HG03103 (cell line): ENCODE data around the gene FAM168B.
"Not testable (repeated sequence)": the region's sequence is repeated elsewhere in the genome, so short reads cannot be mapped to it uniquely, and the experiment has no call there.

Source experiments
- ATAC-seq: cut with Tn5 transposase; IDR thresholded peaks from one replicate; pipeline ENCODE4 v1.9.1; 2021; ENCODE audit warnings: low read depth; ENCODE audit not compliant: unreplicated experiment

The FAM168B gene

DNA sequence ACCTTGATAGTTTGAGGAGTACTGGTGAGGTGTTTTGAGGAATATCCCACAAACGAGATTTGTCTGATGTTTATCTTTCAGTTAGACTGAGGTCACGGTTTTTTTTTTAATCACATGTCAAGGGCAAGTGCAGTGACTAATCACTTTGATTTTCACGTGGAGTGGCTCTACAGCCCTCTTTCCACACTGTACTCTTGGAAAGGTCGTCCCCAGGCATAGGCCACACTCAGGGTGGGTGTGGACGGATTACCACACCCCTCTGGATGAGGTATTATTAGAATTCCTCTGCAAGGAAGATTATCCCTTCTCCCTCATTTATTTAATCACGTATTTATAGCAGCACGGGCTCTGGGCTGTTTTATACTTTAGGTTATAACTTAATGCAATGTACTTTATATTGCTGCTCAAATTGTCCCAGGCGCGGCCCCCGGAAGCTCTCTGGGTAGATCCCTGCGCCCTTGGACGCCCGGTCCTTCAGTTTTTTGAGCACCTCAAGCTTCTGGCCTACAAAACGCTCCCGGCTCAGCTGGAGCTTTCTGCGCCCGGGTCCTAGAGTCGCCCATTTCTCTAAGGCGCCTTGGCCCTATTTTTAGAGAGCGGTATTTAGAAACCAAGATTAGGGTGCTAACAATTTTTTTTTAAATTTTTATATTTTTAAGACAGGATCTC lies 11.4 kb upstream of the FAM168B start:
- ATAC-seq: peak; percentile 69

DNA sequence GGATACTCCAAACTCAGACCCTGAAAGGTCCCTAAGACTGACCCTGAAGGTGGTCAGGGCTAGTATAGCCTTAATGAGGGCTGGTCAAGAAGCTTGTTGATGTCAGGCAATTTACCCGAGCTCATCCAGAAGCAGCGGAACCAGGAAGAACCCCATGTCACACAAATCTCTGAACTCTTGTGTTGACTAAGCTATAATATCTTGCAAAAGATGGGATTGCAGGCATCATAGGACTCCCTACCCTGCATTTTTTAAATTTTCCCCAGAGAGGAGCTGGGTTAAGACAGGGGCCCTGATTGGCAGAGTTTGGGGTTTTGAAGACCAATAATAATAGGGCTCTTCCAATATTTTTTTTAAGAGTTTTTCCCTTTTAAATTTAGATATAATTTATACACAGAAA lies 9.9 kb upstream of the FAM168B start:
- ATAC-seq: no peak

DNA sequence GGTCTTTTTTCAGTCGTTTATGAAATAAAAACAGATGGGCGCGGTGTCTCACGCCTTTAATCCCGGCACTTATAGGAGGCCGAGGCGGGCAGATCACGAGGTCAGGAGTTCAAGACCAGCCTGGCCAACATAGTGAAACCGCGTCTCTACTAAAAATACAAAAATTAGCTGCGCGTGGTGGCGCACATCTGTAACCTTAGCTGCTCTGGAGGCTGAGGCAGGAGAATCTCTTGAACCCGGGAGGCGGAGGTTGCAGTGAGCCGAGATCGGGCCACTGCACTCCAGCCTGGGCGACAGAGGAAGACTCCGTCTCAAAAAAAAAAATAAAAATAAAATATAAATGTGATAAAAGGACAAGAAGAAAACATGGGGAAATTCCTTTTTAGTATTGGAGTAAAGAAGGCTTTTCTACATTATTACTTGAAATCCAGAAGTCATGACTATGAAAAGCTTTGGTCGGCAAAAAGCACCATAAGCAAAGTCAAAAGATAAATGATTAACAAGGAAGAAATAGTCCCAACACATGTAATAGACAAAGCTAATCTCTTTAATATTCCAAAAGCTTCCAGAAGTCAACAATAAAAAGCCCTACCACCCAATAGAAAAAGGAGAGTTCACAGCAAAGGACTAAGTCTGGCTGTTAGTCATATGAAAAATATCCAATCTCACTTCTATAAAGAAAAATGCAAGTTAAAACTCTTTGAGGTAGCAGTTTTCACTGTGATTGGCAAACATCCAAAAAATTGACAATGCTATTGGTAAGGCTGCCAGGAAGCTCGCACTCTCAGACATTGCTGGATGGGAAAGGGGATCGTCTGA lies 1.4 kb upstream of the FAM168B start:
- no peak for ATAC-seq

DNA sequence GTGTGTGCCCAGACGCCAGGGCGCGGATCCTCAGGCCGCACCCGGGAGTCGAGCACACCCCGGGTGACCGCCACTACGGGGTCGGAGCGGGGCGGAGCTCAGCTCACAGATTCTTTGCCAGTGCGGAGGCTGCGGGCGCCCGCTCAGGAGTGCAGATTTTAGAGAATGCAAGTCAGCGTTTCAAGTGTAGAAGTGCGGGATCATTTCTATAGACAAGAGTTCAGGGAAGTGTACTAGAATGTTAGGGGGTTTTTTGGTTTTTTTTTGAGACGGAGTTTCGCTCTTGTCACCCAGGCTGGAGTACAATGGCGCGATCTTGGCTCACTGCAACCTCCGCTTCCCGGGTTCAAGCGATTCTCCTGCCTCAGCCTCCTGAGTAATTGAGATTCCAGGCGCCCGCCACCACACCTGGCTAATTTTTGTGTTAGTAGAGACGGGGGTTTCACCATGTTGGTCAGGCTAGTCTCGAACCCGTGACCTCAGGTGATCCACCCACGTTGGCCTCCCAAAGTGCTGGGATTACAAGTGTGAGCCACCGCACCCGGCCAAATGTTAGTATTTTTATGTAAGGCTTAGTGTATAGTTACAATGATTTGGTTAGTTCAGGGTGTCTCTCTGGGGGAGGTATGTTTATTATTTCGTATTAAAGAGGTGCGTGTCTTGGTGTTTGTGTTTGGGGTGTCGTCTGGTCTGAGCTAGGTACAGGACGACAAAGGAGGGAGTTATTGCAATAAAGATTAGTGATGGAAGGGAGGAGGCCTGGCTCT lies 619 bp upstream of the FAM168B start:
- peak; percentile 56 for ATAC-seq

DNA sequence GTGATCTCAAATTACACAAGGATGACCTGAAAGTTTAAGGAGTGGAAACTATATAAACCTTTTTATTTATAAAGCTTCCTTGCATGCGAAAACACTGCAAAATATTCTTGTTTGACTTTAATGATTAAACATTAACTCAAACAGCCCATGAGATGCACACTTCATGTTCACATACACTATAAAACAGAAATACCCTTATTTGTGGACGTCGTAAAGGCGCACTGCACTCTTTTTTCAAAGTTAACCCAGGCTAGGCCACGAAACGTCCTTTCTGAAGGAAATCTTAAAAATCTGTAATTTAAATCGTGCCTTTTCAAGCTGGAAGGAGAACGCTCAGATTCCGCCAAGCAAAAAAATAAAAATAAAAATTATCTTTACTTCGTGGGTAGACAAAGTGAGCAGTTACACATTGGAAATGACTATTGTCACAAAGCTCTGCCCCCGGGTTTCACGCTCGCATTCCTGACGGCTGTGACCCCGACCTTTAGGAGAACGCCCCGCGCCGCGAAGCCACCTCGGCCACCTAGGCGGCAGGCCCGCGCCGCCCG lies 728 bp downstream of the FAM168B start:
- no peak for ATAC-seq

DNA sequence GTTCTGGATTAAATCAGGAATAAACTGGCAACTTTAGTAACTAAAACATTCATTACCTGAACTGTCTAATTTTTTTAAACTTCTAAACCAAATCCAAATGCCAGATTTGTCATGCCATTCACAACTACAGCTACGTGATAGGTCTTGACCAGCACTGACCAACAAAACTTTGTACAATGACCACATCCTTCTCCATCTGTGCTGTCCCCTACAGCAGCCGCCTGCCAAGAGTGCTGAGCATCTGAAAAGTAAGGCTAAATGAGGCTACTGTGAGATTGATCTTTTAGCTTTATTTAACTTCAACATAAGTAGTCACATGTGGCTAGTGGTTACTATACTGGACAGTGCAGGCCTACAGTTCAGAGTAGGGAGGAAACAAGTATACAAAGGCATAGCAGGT lies 7.6 kb downstream of the FAM168B start:
- ATAC-seq: no peak

DNA sequence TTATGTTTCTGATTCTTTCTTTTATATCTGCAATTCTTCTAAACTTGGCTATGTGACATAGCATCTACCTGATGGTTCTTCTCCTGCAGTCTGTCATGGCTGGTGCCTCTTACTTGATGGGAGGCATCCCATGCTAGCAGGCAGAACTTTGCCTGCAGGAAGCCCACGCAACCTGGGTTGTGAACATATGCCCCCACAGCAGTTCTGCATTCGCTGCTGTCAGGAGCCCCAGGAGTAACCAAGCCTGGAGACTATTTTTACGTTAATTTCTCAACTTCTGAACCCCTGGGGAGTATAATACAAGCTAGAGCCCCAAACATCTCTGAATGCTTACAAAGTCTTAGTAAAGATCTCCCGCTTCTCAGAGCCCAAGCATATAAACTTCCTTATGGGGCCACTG lies 12.1 kb downstream of the FAM168B start:
- no peak for ATAC-seq

DNA sequence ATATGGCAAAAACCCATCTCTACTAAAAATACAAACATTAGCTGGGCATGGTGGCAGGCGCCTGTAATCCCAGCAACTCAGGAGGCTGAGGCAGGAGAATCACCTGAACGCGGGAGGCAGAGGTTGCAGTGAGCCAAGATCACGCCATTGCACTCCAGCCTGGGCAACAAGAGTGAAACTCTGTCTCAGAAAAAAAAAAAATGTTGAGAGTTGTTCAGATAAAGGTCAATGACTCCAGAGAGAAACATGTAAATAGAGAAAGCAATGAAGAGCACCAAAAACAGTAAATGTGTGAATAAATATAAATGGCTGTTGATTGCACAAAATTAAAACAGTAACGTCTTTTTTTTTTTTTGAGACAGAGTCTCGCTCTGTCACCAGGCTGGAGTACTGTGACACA lies 13.3 kb downstream of the FAM168B start:
- ATAC-seq: not testable (repeated sequence)

DNA sequence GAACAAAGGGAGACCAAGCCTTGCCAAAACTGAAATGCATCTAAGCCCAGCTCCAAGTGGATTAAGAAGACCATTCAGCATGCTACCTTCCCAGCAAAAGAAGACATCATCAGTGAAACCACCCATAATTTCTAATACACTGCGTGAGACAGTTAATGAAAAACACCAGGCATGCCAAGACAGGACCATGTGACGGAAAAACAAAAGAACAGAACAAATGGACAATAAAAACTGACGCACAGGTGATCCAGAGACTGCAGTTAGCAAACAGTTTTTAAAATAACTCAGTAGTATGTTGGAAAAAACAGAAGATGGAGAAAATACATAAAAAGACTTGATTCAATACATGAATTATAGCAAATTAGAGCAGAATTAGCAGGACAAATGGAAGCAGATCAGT lies 15.3 kb downstream of the FAM168B start:
- ATAC-seq: no peak

DNA sequence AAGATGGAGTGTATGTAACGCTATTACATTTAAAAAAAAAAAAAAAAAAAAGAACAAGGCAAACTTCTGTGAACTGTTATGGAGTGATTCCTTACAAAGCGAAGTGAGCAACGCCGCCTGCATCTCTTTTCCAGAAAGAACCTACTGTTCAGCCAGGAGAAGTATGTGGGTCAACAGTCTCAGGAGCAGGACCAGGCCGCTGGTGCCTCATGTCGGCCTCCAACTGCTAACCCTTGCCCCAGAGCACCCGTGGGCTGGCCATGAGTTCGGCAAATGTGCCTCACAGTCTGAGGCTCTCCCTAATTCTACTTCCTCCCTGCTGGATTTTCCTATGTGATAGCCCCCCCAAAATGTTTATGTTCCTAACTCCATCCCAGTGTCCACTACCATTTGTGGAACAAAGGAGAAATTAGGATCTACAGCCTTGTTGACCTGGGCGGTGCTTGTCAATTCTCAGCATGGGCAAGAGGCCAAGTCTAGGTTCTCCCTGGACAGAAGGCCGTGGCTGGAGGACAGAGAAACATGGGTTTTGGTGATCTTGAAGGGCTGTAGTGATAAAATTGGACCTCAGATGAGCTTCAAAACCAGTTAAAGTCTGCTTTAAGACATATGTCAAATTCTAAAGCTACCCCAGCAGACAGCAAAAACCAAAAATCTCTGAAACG lies 15.9 kb downstream of the FAM168B start:
- no peak for ATAC-seq

DNA sequence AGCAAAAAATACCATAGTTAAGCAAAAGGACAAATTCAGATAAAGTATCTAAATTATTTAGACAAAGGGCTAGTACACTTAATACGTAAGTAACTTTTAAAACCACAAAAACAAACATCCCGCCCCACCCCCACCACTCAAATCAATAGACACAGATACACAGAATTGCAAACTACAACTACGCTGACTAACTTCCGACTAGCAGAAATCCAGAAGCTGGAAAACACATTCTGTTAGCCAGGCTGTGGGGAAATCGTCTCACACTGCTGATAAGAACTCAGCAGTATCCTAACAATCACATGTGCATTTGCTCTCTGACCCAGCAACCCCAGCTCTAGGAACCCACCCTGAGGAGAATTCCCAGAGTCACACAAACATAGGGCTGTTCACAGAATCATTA lies 16.6 kb downstream of the FAM168B start:
- no peak for ATAC-seq

DNA sequence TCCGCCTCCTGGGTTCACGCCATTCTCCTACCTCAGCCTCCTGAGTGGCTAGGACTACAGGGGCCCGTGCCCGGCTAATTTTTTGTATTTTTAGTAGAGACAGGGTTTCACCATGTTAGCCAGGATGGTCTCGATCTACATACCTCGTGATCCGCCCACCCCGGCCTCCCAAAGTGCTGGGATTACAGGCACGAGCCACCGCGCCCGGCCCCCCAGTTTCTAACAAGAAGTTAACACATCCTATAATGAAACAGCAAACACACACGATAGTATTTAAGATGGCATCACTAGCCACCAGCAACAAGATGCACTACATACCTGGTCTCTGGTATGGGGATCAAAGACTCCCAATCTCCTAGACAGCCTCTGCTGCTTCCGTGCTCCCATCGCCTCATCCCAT lies 17.7 kb downstream of the FAM168B start:
- ATAC-seq: not testable (repeated sequence)

DNA sequence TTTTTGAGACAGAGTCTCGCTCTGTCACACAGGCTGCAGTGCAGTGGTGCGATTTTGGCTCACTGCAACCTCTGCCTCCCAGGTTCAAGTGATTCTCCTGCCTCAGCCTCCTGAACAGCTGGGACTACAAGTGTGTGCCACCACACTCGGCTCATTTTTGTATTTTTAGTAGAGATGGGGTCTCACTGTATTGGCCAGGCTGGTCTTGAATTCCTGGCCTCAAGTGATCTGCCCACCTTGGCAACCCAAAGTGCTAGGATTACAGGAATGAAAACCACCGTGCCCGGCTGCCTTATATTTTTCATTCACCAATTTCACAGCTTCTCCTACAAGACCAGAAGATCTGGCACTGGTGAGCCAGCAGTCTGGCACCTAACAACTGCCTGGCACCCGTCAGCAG lies 25.1 kb downstream of the FAM168B start:
- ATAC-seq: not testable (repeated sequence)

DNA sequence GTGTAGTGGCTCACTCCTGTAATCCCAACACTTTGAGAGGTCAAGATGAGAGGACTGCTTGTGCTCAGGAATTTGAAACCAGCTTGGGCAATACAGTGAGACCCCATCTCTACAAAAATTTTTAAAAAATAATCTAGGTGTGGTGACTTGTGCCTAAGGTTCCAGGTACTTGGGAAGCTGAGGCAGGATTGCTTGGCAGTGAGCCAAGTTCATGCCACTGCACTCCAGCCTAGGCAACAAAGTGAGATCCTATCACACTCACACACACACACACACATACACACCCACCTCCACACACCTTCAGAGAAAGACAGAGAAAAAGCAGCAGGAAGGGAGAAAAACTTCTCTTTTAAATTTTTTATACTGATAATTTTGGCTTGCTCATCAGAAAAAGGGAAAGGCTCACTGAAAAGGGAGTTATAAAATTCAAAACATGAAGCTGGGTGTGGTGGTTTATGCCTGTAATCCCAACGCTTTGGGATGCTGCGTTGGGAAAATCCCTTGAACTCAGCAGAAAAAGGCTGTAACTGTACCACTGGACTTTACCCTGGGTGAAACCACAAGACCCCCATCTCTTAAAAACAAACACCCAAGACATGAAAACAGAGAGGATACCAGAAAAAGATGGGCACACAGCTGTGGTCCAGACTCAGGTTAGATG lies 25.7 kb downstream of the FAM168B start:
- ATAC-seq: no peak

DNA sequence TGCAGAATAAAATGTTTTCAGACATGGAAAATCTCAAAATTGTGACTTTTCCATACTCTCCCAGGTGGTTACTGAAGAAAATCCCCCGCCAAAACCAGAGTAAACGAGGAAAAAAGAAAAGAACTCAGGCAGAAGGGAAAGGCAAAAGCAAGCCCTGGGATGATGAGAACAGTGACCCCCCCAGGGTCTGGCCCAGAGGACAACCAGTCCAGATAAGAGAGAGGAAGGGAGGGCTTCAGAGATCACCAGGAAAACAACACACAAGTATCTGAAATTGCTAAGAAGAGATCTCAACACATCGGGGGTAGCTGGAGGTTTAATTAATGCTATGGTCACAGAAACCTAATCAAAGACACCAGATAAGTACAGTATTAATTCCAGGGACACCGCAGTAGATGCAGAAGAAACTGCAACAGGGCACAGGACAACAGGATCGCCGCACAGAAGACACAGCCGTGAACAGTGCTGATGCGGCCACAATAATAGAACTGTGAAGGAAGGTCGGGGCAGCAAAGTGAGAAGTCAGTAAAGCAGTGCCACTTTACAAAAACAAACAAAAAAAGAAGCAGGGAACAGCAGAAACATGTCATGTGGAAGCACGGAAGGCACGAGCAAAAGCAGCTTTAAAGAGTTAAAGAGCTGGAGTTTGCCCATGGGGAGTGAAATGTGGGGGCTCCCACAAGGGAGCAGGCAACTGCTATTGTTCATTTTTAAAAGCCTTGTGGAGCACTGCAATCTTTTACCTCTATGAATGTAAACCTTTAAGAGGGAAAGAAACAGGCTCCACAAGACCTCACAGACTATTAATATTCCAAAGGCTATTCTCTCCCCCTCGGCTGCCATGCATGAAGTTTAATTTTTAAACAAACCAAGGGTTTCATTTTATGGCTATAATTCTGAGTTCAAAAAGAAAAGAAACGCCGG lies 28.4 kb downstream of the FAM168B start:
- no peak for ATAC-seq

DNA sequence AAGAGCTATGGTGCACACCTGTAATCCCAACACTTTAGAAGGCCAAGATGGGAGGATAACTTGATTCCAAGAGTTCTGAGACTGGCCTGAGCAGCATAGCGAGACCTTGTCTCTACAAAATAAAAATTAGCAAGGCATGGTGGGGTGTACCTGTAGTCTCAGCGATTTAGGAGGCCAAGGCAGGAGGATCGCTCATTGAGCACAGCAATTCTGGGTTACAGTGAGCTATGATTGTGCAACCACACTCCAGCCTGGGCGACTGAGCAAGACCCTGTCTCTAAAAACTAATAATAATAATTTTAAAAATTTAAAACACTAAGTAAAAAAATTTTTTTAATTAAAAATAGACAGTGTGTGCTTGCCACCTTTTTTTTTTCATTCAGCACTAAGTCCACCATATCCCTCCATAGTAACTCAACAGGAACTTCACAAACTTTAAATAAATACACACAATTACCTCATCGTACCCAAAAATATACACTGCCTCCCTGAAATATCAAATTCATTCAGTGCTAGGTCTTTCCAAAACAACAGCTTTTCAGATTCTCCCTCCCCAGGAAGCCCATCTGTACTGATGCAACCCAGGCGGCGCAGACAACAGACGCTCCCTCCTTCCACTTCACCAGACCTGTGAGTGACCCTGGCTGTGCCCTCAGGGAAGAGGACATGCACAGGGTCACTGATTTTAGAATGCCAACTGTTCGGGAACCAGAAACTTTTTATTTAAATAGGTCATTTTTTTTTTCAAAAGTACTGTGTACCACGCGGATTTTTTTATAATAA lies 29.6 kb downstream of the FAM168B start:
- ATAC-seq: no peak

DNA sequence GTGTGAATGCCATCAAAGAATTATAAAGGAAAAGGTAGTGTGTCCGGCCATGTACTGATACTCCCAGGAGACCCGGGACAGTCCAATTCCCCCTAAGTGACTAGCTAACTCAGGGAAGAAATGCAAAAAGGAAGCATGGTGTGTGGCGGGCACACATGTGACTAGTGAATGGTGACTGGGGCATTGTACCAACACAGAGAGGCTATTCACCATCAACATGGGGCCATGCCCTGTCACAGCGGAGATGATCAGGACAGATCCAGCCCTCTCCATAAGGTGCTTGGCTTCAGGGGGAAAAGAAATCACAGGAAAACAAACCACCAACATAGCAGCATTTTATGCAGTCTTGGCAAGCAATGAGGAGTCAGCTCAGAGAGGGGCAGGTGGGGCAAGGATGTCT lies 34.3 kb downstream of the FAM168B start:
- ATAC-seq: no peak

DNA sequence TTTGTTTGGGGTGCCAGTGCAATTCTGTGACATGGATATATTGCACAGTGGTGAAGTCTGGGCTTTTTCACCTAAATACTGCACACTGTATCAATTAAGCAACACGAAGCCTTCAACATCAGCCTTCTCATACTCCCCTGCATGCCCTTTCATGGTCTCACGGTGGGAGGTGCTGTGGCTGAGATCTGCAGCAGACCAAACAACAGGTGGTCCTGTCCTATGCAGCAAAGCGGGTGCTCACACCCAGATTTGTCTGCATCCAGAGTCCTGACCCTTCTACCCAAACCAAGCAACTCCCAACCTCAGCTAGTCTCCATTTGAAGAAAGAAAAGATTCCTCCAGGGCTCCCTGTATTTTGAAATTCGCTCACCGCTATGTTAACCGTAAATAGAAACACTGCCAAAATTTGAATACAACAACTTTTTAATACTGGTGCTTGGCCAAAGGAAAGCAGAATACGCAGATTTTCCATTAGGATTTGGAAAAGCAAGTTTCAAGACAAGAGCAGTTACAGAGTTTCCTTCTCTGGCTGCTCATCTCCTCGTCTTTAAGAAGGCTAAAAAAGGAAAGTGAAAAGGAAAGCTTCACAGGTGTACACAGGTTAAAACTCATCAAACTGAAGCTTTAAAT lies 34.9 kb downstream of the FAM168B start:
- no peak for ATAC-seq
